Left renal pelvis (tissue), 4 donors: ENCODE results near the gene PHF2. TPM values are rescaled to one million over a fixed set of nuclear protein-coding genes. Genes with fewer than 3 reads are reported as not detected.

ENCODE experiments used
- DNase-seq, 4 donors: peaks; one replicate each; pipeline ENCODE4 v3.0.0-alpha.2; 2013; ENCODE audit warnings: low read depth in 4 of 4, low spot score in 3 of 4
- polyA plus RNA-seq, 4 donors: library from polyadenylated mRNA; unstranded; fragments of 120-200 nt; gene quantifications; one replicate each; pipeline ENCODE4 v1.2.1, GENCODE V29; 2013; ENCODE audit not compliant: insufficient read length in 4 of 4

PHF2 gene
- polyA plus RNA-seq, 4 donors, result 36.8 to 44.5 (median 42.8) TPM

GRCh38 chr9:93585695-93586094 is 9.3 kb downstream of the PHF2 start:
- DNase-seq, result no peak

- DNase-seq, result no peak
Measured at GRCh38 chr9:93586290-93587057, 10.1 kb downstream of the PHF2 start.

- no peak for DNase-seq
Measured at GRCh38 chr9:93587284-93587650, 10.9 kb downstream of the PHF2 start.

- DNase-seq, result no peak
Measured at GRCh38 chr9:93587651-93588347, 11.4 kb downstream of the PHF2 start.

GRCh38 chr9:93588641-93589609 is 12.5 kb downstream of the PHF2 start:
- no peak for DNase-seq

GRCh38 chr9:93589688-93590087 is 13.3 kb downstream of the PHF2 start:
- DNase-seq, result no peak

- DNase-seq, result no peak
Measured at GRCh38 chr9:93590609-93591234, 14.3 kb downstream of the PHF2 start.

GRCh38 chr9:93591301-93592007 is 15.1 kb downstream of the PHF2 start:
- DNase-seq, result no peak

- no peak for DNase-seq
Measured at GRCh38 chr9:93592008-93592642, 15.7 kb downstream of the PHF2 start.

- no peak for DNase-seq
Measured at GRCh38 chr9:93592643-93593021, 16.2 kb downstream of the PHF2 start.

GRCh38 chr9:93593144-93593658 is 16.8 kb downstream of the PHF2 start:
- DNase-seq, result no peak

GRCh38 chr9:93594041-93594756 is 17.8 kb downstream of the PHF2 start:
- no peak for DNase-seq

- no peak for DNase-seq
Measured at GRCh38 chr9:93595461-93595860, 19.1 kb downstream of the PHF2 start.

GRCh38 chr9:93595861-93596365 is 19.5 kb downstream of the PHF2 start:
- DNase-seq, result no peak

GRCh38 chr9:93596399-93596798 is 20.0 kb downstream of the PHF2 start:
- no peak for DNase-seq

- no peak for DNase-seq
Measured at GRCh38 chr9:93597142-93597706, 20.8 kb downstream of the PHF2 start.

- DNase-seq, result no peak
Measured at GRCh38 chr9:93597871-93598646, 21.7 kb downstream of the PHF2 start.
